HG02623 (cell line): ENCODE data around the gene FIBCD1.
"Not testable (repeated sequence)": the region's sequence is repeated elsewhere in the genome, so short reads cannot be mapped to it uniquely, and the experiment has no call there.

Source experiments
- ATAC-seq: cut with Tn5 transposase; IDR thresholded peaks from one replicate; pipeline ENCODE4 v1.9.1; 2021; ENCODE audit warnings: moderate library complexity; ENCODE audit not compliant: unreplicated experiment

Gene FIBCD1

GRCh38 chr9:130955947-130956621, 17.0 kb upstream of the FIBCD1 start:
- ATAC-seq: no peak

- ATAC-seq: not testable (repeated sequence)
Observed at GRCh38 chr9:130954925-130955324, 15.9 kb upstream of the FIBCD1 start.

GRCh38 chr9:130954317-130954716, 15.3 kb upstream of the FIBCD1 start:
- ATAC-seq: no peak

GRCh38 chr9:130952065-130952762, 13.2 kb upstream of the FIBCD1 start:
- no peak for ATAC-seq

DNA sequence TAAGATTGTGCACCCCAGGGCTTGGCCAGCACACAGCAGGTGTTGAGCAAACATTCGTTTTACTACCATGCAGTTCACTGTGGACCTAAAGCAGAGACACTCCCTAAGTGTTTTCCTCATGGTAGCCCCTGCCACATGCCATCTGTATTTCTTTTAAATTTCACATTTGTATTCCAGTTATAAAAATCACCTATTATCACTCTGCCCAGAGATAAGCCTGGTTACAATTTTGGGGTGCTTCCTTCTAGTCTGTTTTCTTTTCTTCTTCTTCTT, 10.9 kb upstream of the FIBCD1 start:
- no peak for ATAC-seq

- no peak for ATAC-seq
Observed at GRCh38 chr9:130949188-130950038, 10.4 kb upstream of the FIBCD1 start.

DNA sequence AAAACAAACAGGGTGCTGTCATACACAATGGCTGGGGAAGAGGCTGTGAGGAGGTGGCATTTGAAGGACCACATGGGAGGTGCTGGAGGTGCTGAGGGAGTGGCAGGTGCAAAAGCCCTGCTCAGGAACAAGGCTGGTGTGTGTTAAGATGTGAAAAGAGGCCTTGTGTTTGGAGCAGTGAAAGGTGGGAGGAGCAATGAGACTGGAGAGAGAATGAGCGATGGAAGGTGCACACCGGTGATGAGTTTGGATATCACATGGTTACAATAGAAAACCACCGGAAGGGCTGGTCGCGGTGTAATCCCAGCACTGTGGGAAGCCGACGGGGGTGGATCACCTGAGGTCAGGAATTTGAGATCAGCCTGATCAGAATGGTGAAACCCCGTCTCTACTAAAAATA, 9.2 kb upstream of the FIBCD1 start:
- no peak for ATAC-seq

DNA sequence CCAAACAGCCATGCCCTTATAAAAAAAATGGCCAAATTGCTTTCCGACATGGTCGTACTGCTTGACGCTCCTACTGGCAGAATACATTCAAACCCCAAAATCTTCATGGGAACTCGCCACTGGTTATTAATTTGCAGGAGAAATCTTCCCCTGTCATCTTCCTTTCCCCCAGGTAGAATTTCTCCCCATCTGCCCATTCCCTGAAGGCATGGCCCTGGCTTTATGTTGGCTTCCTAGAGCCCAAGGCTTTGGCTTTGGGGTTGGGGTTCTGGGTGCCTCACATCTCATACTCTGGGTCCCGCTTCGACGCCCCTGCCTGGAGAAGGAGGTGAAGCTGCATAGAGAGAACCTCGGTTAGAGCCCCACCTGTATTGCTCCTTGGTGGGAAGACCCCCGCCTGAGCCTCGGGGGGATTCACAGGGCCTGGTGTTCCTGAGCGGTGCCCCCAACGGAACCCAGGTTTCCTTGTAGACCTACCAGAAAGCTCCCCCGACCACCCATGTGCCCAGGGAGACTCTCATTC, 8.6 kb upstream of the FIBCD1 start:
- ATAC-seq: no peak

GRCh38 chr9:130946766-130947617, 7.9 kb upstream of the FIBCD1 start:
- ATAC-seq: no peak

DNA sequence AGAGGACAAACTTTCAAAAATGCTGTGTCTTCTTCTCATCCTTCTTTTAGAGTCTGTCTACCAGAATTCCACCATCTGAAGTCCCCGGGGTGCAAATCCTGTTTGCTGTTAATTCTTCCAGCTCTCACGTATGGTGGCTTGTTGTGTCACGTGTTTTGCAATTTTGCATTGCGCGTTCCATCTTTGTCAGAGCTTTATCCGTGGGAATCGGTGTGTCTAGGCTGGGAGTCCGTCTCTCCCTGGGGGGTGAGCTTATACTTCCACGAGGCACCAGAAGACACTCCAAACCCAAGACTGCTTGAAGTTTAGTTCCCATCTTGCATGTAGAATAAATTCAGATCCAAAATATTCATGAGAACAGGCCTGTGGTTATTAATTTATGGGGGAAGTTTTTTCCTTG, 6.1 kb upstream of the FIBCD1 start:
- no peak for ATAC-seq

- ATAC-seq: no peak
Observed at GRCh38 chr9:130944510-130945058, 5.5 kb upstream of the FIBCD1 start.

GRCh38 chr9:130943777-130944176, 4.7 kb upstream of the FIBCD1 start:
- no peak for ATAC-seq

DNA sequence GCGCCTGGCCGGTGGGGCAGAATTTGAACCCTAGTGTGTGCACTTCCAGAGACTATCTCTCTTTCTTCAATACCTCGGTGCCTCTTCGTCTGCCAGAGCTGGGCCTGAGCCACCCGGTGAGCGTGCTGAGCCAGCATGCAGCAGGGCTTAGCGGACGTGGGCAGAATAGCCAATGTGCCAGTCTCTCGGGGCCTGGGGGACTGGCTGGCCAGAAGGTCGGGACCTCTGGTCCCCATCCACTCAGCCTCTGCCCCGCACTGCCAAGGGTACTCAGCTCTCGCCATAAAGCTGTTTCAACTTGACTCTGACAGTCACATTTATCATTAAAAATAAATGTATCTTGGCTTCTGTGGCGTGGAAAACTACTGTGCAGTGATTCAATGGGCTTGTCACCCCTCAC, 4.2 kb upstream of the FIBCD1 start:
- ATAC-seq: no peak

GRCh38 chr9:130942679-130943078, 3.6 kb upstream of the FIBCD1 start:
- no peak for ATAC-seq

DNA sequence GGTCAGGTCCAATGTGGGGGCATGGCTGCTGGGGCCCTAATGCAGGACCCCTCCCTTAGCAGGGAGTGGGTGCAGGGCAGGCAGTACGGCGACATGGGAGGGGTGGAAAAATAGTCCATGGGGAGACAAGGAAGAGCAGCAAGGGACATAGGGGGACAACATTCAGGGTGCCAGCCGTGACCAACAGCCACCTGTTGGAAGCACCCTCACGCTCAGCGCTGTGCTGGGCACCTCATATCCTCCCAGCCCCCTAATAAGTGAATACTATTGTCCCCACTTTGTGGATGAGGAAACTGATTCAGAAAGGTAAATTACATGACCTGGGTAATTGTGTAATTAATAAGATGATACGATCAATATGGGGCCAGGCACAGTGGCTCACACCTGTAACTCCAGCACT, 3.0 kb upstream of the FIBCD1 start:
- no peak for ATAC-seq

DNA sequence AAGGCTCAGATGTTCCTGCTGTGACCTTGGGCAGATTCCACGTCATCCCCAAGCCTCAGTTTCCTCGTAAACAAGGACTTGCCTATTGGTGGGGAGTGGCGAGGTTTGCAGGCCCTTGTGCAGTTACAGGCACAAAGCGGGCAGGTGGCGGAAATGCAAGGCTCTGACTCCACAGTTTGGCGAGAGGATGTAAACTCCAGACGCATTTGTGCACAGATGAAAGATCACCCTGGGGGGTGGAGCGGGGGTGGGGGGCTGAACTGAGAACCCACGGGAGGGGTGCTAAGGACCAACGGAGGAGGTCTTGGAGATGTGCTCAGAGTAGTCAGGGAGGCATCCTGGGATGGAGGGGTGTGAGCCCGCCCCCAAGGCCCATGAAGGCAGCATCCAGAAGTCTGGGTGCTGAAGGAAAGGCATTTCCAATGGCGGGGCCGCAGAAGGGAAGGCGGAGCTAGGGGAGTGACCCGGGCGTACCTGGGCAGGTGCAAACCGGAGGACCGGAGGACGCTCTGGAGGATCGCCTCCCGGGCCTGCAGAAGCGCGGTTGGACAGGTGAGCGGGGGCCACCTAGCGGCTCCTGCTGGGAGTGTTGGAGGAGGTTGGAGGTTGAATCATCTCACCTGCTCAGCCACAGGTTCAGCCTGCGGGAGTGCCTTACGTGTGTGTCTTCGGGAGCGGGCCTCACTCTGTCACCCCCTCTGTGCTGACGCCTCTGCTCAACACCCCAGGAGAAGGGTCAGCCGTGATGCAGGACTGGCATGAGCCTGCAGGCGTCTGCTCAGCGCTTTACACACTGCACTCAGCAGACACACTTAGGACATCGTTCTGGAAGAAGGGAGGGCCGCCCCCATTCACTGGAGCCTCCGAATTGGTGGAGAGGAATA, 1.9 kb upstream of the FIBCD1 start:
- no peak for ATAC-seq

DNA sequence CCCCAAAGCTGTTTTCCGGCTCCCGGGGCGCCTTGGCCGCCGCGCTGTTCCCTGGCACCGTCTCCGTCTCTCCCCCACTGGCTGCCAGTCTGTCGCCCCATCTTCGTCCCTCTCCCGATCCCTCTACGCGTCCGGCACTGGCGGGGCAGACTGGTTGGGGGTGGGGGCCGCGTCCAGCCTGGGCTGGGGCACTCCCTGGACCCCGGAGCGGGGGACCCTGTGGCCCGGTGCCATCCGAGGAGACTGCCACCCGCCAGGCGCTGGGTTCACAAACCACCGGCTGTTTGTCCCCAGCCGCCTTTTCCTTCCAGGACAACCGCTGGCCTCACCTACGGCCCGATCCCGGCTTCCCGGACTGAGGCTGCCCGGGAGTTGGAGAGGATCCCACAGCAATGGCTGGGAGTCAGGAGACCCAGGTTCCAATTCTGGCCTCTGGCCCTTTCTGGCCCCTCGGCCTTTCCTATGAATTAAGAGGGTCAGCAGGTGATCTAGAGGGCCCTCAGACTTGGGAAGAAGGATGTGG, 1.0 kb upstream of the FIBCD1 start:
- no peak for ATAC-seq

- ATAC-seq: no peak
Observed at GRCh38 chr9:130939405-130940026, 469 bp upstream of the FIBCD1 start.

DNA sequence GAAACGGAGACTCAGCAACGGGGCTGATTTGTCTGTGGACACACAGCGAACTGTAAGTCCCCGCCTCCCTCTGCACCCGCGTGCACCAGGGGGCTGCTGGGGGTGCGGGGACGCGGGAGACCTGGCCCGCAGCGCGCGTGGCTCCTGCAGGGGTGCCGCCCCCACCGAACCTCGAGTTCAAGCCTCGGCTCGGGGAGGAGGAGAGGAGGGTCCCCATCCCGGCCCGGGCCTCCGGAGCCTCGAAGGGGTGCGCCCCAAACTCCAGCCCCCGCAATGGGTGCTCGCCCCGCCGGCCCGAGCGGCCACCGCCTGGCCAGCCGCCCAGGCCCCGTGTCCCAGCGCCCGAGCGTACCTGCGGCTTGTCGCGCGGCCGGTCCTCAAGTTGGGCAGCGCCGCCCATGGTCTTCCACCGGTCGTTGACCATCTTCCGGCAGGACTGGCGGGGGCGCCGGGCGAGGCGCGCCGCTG, 829 bp downstream of the FIBCD1 start:
- ATAC-seq: no peak
